PFSK-1 (cell line): ENCODE measurements around the gene AUTS2.

Experiments used
- POLR2AphosphoS5 ChIP-seq: IDR thresholded peaks from 2 replicates; pipeline ENCODE4 v1.6.1; 2012; ENCODE audit warnings: low read depth, mild to moderate bottlenecking, control low read depth, low read length, moderate library complexity
- REST ChIP-seq, 2 experiments: IDR thresholded peaks; 2 replicates each; pipeline versions ENCODE4 v1.6.1 to v1.8.0; 2011 to 2012; ENCODE audit warnings: low read depth in 2 of 2, low read length in 2 of 2, control low read depth in 1 of 2, inconsistent platforms in 1 of 2, mild to moderate bottlenecking in 1 of 2, moderate library complexity in 1 of 2; ENCODE audit not compliant: insufficient read depth in 1 of 2
- TAF1 ChIP-seq: IDR thresholded peaks from 2 replicates; pipeline ENCODE4 v1.6.1; 2012; ENCODE audit warnings: low read length, control low read depth, borderline replicate concordance; ENCODE audit not compliant: insufficient read depth

GRCh38 chr7:69849268-69849667, 251.0 kb downstream of the AUTS2 start:
- no peak for TF ChIP-seq REST (IDR thresholded peaks at IDR 0.05; ENCODE audit: insufficient read depth in 1 of 2, low read depth in 2 of 2, low read length in 2 of 2)
- TF ChIP-seq TAF1 = no peak
- TF ChIP-seq POLR2AphosphoS5 = no peak
